OCI-LY3 (cell line): ENCODE measurements around the gene TLE3.

Source experiments
- H2AFZ ChIP-seq: fragments of 200-600, 300-600 bp; shearing (Covaris generic); 2 replicates; pipeline ENCODE4 v1.6.0; 2014; ENCODE audit warnings: antibody characterized with exemption, low read depth, low read length
- H3K27ac ChIP-seq: fragments of 200-600, 300-600 bp; sonication (generic); 2 replicates; pipeline ENCODE4 v1.5.1; 2014; ENCODE audit warnings: mild to moderate bottlenecking, low read length, moderate library complexity, mixed read lengths
- H3K27me3 ChIP-seq: fragments of 200-600, 300-600 bp; sonication (generic); 2 replicates; pipeline ENCODE4 v1.6.1; 2014; ENCODE audit warnings: low read depth, low read length, mixed read lengths
- H3K36me3 ChIP-seq: fragments of 200-600, 300-600 bp; sonication (generic); replicated peaks from 2 replicates; pipeline ENCODE3; 2014; ENCODE audit warnings: low read depth, low read length, mixed read lengths
- H3K4me1 ChIP-seq: fragments of 300-600, 200-600 bp; sonication (generic); 2 replicates; pipeline ENCODE4 v1.6.1; 2014; ENCODE audit warnings: low read length, mixed read lengths
- H3K4me2 ChIP-seq: fragments of 200-600, 300-600 bp; sonication (generic); 2 replicates; pipeline ENCODE4 v1.6.1; 2014; ENCODE audit warnings: low read length, mixed read lengths
- H3K4me3 ChIP-seq: fragments of 300-600, 200-600 bp; sonication (generic); 2 replicates; pipeline ENCODE4 v1.5.1; 2014; ENCODE audit warnings: antibody characterized with exemption, mild to moderate bottlenecking, low read length, moderate library complexity
- H3K79me2 ChIP-seq: fragments of 300-600, 200-600 bp; shearing (Covaris generic); 2 replicates; pipeline ENCODE4 v1.6.1; 2014; ENCODE audit warnings: mild to moderate bottlenecking, low read length, mixed read lengths
- H3K9ac ChIP-seq: fragments of 300-600, 200-600 bp; shearing (Covaris generic); 2 replicates; pipeline ENCODE4 v1.6.0; 2014; ENCODE audit warnings: mild to moderate bottlenecking, low read length, moderate library complexity
- H3K9me3 ChIP-seq: fragments of 200-600, 300-600 bp; shearing (Covaris generic); 2 replicates; pipeline ENCODE4 v1.6.1; 2014; ENCODE audit warnings: low read length, mixed read lengths; ENCODE audit not compliant: insufficient read depth
- H4K20me1 ChIP-seq: fragments of 200-600, 300-600 bp; sonication (generic); 2 replicates; pipeline ENCODE4 v1.6.1; 2016; ENCODE audit warnings: low read length, mixed read lengths; ENCODE audit not compliant: insufficient read depth
- EZH2phosphoT487 ChIP-seq: fragments of 200-600 bp; shearing (Covaris generic); IDR thresholded peaks from 2 replicates; pipeline ENCODE4 v1.6.1; 2018; ENCODE audit warnings: antibody characterized with exemption, mixed run types, low read depth
- TF ChIP-seq, protein P1 (sequence below): fragments of 200-600, 300-600 bp; sonication (generic); IDR thresholded peaks from 2 replicates; pipeline ENCODE4 v1.5.1; 2014; ENCODE audit warnings: antibody characterized with exemption, low read length, low read depth

Gene TLE3

GRCh38 chr15:70055601-70056051 is 42.1 kb downstream of the TLE3 start:
- peaks cover 75% of the 10 kb centered on the region for H4K20me1 ChIP-seq
- H3K4me2 ChIP-seq, result no peak overlapping the region
- H3K36me3 ChIP-seq, result peaks cover 90% of the 10 kb centered on the region
- no peak overlapping the region for H3K27ac ChIP-seq
- H3K4me1 ChIP-seq, result no peaks in the 10 kb centered on the region
- no peaks in the 10 kb centered on the region for H3K27me3 ChIP-seq
- TF ChIP-seq EZH2phosphoT487, result no peak
- TF ChIP-seq, protein P1, sequence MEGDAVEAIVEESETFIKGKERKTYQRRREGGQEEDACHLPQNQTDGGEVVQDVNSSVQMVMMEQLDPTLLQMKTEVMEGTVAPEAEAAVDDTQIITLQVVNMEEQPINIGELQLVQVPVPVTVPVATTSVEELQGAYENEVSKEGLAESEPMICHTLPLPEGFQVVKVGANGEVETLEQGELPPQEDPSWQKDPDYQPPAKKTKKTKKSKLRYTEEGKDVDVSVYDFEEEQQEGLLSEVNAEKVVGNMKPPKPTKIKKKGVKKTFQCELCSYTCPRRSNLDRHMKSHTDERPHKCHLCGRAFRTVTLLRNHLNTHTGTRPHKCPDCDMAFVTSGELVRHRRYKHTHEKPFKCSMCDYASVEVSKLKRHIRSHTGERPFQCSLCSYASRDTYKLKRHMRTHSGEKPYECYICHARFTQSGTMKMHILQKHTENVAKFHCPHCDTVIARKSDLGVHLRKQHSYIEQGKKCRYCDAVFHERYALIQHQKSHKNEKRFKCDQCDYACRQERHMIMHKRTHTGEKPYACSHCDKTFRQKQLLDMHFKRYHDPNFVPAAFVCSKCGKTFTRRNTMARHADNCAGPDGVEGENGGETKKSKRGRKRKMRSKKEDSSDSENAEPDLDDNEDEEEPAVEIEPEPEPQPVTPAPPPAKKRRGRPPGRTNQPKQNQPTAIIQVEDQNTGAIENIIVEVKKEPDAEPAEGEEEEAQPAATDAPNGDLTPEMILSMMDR, result no peak
- no peak overlapping the region for H3K4me3 ChIP-seq
- no peaks in the 10 kb centered on the region for H3K9me3 ChIP-seq
- H3K9ac ChIP-seq, result no peak overlapping the region
- H3K79me2 ChIP-seq, result no peaks in the 10 kb centered on the region
- no peak overlapping the region for H2AFZ ChIP-seq

DNA sequence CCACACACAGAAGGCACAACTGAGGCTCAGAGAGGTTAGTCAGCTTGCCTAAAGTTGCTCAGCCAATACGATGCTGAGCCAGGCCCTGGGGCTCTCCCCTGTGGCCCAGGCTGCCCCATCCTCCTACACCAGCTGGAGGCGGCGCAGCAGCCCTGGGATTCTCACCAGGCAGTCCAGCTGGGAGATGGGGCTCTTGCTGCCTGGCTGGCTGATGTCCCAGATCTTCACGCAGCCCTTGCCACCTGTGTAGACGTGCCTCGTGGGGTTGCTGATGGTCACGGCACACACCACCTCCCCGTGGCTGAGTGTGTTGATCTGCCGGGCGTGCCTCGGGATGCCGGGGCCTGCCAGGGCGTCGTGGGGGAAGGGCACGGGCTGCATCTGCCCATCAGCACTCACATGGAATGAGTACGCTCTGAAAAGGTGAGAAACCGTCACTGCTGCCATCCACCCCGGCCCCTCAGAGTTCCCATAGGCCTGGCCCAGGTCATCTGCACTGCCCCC is 42.8 kb downstream of the TLE3 start:
- Histone ChIP-seq H4K20me1 (peaks cover 73% of the 10 kb centered on the region), H3K27ac (no peak overlapping the region), H3K36me3 (peaks cover 90% of the 10 kb centered on the region), H3K4me1 (no peaks in the 10 kb centered on the region), H3K79me2 (no peaks in the 10 kb centered on the region), H3K4me2 (no peak overlapping the region), H3K9ac (no peak overlapping the region), H3K4me3 (no peak overlapping the region), H2AFZ (no peak overlapping the region), H3K9me3 (no peaks in the 10 kb centered on the region), H3K27me3 (no peaks in the 10 kb centered on the region)
- TF ChIP-seq EZH2phosphoT487, result no peak
- TF ChIP-seq, protein P1, result no peak

DNA sequence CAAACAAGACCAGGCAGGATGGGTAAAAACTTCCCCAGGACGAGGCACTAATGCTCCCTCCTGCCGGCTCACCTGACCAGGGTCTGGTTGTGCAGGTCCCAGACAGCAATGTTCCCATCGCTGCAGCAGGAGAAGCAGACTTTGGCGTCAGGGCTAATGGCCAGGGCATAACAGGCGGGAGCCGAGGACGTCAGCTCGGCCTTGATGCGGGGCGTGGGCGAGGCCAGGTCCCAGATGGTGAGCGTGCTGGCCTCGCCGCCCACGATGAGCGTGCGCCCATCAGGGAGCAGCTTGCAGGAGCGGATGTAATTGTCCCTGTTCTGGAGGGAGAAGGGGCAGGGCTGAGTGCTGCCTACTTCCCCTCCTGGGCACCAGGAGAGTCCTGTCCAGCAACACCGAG is 43.4 kb downstream of the TLE3 start:
- TF ChIP-seq EZH2phosphoT487, result no peak
- TF ChIP-seq, protein P1, result no peak
- H3K36me3 ChIP-seq, result peaks cover 89% of the 10 kb centered on the region
- no peaks in the 10 kb centered on the region for H3K9me3 ChIP-seq

GRCh38 chr15:70053716-70054229 is 43.9 kb downstream of the TLE3 start:
- Histone ChIP-seq H4K20me1 (peaks cover 72% of the 10 kb centered on the region), H3K36me3 (peaks cover 89% of the 10 kb centered on the region), H3K4me1 (no peaks in the 10 kb centered on the region), H3K9me3 (no peaks in the 10 kb centered on the region), H3K27me3 (no peaks in the 10 kb centered on the region), H3K27ac (no peak overlapping the region), H3K9ac (no peak overlapping the region), H3K4me2 (no peak overlapping the region), H3K4me3 (no peak overlapping the region), H2AFZ (no peak overlapping the region), H3K79me2 (no peaks in the 10 kb centered on the region)
- TF ChIP-seq, protein P1, result no peak
- no peak for TF ChIP-seq EZH2phosphoT487

More for the DNA sequence above, 43.4 kb downstream of the TLE3 start:
- no peak overlapping the region for H3K4me3 ChIP-seq
- H3K4me1 ChIP-seq, result no peaks in the 10 kb centered on the region
- peaks cover 71% of the 10 kb centered on the region for H4K20me1 ChIP-seq
- no peak overlapping the region for H2AFZ ChIP-seq
- no peaks in the 10 kb centered on the region for H3K79me2 ChIP-seq
- no peak overlapping the region for H3K9ac ChIP-seq
- no peaks in the 10 kb centered on the region for H3K27me3 ChIP-seq
- H3K4me2 ChIP-seq, result no peak overlapping the region
- H3K27ac ChIP-seq, result no peak overlapping the region
